Keratinocyte (primary cell): ENCODE data around the gene EEF2K.

Experiments used
- EZH2 ChIP-seq: IDR thresholded peaks from one replicate; pipeline ENCODE4 v1.6.1; 2012; ENCODE audit warnings: inconsistent platforms, mild to moderate bottlenecking, low read length, moderate library complexity
- TF ChIP-seq, protein P1 (sequence below), 3 experiments: IDR thresholded peaks in 1 of 3; conservative IDR thresholded peaks in 1 of 3; optimal IDR thresholded peaks in 1 of 3; 2 replicates in 2 of 3; 3 replicates in 1 of 3; pipeline versions ENCODE3 to v1.5.1; 2011; ENCODE audit warnings: low read length in 3 of 3, mild to moderate bottlenecking in 3 of 3, moderate library complexity in 2 of 3, control low read depth in 1 of 3, inconsistent platforms in 1 of 3; ENCODE audit not compliant: insufficient read depth in 2 of 3; ENCODE audit errors: extremely low read depth in 1 of 3

DNA sequence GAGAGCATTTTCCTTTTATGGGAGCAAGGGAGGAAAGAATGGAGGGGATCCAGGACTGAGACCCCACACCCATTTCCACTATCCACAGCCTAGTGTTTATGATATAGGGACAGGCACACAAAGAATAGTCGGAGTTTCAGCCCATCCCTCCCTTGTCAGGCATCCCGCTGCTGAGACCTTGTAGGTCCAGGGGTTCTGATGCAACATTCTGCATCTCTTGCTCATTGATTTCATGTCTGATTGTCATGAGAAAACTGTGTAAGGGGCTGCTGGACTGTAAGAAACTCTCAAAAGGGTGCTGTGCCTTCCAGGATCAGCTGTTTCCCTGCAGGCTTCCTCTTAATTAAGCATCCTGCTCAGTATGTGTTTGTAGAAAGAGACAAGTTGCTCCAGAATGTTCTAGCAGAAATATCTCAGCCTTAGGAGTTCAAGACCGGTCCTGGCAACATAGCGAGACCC is 85.8 kb downstream of the EEF2K start:
- no peak for TF ChIP-seq EZH2
- TF ChIP-seq, protein P1, sequence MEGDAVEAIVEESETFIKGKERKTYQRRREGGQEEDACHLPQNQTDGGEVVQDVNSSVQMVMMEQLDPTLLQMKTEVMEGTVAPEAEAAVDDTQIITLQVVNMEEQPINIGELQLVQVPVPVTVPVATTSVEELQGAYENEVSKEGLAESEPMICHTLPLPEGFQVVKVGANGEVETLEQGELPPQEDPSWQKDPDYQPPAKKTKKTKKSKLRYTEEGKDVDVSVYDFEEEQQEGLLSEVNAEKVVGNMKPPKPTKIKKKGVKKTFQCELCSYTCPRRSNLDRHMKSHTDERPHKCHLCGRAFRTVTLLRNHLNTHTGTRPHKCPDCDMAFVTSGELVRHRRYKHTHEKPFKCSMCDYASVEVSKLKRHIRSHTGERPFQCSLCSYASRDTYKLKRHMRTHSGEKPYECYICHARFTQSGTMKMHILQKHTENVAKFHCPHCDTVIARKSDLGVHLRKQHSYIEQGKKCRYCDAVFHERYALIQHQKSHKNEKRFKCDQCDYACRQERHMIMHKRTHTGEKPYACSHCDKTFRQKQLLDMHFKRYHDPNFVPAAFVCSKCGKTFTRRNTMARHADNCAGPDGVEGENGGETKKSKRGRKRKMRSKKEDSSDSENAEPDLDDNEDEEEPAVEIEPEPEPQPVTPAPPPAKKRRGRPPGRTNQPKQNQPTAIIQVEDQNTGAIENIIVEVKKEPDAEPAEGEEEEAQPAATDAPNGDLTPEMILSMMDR (optimal IDR thresholded peaks at IDR 0.05 in 1 of 3, IDR thresholded peaks at IDR 0.05 in 1 of 3, conservative IDR thresholded peaks at IDR 0.05 in 1 of 3; ENCODE audit: extremely low read depth in 1 of 3, insufficient read depth in 2 of 3, low read length in 3 of 3), result no peak
